EL (cell line): ENCODE results near the gene PARG.
"Not testable (repeated sequence)": the region's sequence is repeated elsewhere in the genome, so short reads cannot be mapped to it uniquely, and the experiment has no call there.

Source experiments
- DNase-seq: peaks from one replicate; pipeline ENCODE4 v3.0.0-alpha.2; 2016

Gene PARG

DNA sequence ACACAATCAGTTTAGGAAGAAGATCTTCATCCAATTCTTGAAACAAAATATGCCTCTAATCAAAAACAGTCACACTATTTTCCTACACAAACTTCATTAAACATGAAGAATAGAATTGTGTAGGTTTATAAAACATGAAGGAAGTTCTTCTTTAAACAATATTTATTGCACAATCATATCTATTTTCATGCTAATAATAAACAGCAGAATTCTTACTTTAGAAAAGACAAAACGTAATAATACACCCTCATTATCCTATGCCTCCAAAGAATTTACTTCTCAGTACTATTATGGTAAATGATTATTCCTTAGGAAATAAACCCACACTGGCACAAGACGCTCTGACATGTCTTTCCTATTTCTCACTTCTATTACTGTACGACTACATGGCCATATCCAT, 41.4 kb downstream of the PARG start:
- not testable (repeated sequence) for DNase-seq

DNA sequence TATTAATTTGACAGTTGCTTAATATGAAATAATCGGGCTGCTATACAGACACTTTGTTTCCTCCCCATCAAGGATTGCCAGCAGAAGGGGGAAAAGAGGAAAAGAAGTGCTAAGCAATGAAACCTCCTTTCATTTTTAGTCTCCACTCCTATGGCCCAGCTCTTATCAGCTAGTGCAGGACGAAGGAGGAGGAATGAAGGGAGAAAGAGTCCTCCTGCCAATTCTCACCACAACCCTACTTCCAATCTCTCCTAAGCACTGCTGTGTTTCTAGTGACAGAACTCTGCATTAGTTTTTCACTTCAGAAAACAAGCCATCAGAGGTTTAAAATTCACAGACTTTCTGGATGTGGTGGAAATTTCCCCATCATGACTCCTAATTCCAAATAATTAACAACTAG, 41.8 kb downstream of the PARG start:
- DNase-seq: not testable (repeated sequence)

DNA sequence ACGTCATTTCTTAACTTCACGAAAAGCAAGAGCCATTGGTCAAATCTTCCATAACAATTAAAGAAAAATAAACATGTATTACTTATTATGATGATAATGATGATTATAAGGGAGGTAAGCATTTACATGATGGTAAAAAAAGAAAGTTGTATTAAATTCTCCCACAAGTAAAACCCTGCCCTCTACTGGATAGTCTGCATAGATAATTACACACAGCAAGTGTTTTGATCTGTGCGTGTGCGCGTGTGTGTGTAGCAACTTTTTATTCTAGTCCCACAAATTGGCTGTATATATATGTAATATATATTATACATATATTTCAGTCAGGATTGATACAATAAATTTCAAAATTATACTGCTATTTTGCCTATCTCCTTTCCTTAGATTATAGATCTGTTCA, 51.8 kb downstream of the PARG start:
- not testable (repeated sequence) for DNase-seq

DNA sequence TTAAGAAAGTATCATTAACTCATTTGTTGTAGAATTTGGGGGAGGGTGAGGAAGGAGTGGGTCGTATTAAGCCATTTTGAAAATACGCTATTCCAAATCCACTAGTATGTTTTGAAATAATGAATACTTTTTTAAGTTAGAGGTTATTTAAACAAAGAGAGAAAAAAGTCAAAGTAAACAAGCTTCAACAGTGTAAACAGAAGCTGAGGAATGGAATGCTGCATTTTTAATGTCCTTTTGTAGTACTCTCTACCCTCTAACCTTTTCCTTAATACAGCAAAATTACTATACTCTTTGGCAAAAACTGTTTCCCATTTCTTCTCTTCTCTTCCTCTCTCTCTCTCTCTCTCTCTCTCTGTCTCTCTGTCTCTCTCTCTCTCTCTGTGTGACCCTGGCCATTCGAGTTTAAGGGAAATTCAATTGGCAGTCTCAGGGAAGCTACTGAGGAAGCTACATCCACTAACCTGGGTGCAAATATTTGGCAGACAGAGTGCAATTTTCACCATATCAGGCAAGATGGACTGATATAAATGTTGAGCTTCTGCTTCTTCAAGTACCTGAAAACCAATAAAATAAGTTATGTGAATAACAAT, 57.0 kb downstream of the PARG start:
- DNase-seq: not testable (repeated sequence)

DNA sequence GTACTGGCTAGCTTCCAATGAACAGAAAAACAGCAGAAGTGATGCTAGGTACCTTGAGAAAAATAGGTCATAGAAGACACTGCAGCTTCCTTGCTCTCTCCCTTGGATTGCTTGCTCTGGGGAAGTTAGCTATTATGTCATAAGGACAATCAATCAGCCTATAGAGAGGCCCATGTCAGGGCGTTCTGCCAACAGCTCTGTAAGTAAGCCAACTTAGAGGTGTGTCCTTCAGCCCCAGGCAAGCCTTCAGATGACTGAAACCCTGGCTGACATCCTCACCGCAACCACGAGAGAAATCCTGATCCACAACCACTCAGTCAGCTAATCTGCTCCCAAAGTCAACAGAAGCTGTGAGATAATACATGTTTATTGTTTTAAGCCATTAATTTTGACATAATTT, 58.0 kb downstream of the PARG start:
- not testable (repeated sequence) for DNase-seq

DNA sequence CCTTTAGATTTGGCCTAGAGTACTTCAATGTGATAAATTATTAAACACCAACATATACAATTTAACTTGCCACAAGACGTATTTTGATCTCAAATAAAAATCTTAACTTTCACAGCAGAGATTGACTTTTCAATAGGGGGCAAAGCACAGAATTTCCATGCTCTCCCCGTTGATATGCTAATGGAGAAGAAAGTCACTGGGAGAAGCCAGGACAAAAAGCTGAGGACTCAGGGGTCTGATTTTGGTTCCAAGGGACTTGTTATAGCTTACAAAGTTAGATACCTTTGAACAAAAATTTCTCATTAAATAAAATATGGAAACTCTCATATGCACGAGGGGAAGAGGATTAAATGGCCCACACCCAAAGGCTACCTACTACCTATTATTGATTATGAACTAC, 59.5 kb downstream of the PARG start:
- DNase-seq: not testable (repeated sequence)

DNA sequence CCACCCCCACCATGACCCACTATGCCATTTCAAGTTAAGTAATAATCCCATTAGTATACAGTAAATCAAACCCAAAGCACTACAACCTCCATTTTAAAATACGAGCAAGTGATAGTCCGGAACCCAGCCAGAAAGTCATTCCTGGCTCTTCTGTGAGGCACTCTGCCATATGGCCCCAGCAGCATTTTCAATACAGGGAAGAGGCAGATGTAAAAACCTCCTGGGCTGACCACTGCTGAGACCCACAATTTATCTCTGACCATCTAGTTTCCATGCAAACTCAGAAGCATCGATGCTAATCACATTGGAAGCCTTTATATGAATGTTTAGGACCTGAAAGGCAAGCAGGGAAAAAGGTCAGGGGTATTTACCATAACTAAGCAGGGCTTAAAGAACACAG, 69.1 kb downstream of the PARG start:
- not testable (repeated sequence) for DNase-seq

DNA sequence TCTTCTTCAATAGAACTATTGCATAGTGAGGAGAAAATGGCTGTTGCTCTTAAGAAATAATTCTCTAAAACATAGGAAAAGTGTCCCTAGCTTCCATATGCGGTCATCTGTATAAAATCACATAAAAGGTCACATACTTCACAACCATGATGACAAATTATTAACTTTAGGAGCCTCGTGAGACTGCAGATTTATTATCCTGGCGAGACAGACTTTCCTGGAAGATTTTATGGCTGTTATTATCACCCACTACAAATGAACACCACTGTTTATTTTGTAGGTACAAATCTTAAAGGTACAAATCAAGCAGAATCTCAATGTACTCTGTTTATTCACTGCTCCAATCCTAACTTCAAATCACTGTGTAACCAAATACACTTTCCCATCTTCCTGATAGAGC, 70.4 kb downstream of the PARG start:
- not testable (repeated sequence) for DNase-seq

DNA sequence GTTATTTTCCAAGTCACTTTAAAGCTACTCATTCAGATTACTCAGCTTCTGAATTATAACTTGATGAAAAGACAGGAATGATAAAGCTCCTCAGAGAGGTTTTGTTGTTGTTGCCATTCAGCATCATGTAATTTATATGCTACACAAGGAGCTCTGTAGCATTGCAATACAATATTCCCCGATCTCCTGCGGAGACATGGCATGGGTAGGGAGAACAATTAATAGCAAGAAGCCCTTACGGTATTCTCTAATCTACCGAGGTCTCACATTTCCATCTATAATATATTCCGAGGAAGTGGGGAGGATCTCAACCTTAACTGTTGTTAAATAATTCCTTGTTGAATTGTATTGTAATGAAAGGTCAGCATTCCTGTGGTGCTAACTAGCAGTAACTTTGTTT, 81.9 kb downstream of the PARG start:
- not testable (repeated sequence) for DNase-seq

DNA sequence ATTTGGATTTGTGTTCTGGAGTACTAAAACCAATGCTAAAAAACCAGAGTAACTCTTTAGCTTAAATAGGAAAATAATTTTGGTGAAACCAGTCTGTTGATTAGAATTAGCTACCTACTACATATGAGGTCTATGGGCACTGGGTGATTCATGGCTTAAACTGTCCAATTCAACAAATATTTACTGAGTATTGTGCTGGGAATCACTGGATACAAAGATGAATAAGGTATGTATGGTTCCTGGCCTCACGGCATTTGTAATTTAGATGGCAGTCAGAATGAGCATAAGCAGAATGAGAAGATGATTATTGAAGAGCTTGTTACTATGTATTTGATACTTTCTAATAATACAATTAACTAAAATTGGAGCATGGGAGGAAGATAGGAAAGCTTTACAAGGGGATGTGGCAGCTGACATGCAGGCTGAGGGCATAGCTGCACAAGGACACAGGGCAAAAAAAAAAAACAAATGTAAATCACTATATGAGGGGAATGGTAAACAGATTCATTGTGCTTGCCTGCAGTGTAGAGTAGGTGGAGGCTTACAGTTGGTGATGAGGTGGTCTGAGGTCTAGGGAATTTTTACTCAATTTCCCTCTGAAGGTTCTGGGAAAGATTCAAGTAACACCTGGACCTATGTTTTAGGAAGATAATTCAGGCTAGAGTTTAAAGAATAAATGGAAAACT, 83.0 kb downstream of the PARG start:
- DNase-seq: not testable (repeated sequence)

DNA sequence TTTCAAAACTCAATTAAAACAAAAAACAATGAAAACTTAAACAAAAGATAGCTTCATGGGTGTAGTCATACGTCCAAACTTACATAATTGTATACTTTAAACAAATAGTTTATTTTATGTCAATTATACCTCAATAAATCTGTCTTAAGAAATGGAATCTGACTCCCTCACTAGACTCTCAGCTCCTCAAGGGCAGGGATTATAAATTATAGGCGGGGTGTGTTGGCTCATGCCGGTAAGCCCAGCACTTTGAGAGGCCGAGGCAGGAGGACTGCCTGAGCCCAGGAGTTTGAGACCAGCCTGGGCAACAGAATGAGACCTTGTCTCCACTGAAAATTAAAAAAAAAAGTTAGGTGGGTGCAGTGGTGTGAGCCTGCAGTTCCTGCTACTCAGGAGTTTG, 92.3 kb downstream of the PARG start:
- DNase-seq: not testable (repeated sequence)

DNA sequence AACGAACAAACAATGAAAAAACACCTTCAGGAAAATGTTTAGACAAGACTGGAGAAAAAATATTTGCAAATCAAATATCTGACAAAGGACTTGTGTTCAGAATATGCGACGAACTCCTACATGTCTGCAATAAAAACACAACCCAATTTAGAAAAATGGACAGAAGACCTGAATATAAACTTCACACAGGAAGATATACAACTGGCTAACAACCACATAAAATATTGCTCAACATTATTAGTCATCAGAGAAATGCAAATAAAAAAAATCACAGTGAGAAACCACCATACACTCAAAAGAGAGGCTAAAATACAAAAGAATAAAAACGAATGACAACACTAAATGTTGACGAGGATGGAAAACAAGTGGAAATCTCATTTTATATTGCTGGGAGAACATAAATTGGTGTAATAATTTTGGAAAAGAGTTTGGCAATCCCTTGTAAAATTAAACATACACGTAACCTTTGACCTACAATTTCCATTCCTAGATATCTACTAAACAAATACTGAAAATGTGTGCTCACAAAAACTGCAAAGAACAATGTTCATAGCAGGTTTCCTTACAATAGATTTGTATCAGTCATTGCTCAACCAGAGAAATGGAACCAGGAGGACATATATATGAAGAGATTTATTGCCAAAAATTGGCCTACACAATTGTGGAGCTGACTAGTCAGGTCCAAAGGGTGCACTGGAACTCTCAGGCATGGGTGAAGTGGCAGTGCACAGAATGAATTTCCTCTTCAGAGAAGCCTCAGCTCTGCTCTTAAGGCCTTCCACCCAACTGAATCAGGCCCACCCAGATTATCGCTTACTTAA, 96.8 kb downstream of the PARG start:
- peak; percentile 58 for DNase-seq

DNA sequence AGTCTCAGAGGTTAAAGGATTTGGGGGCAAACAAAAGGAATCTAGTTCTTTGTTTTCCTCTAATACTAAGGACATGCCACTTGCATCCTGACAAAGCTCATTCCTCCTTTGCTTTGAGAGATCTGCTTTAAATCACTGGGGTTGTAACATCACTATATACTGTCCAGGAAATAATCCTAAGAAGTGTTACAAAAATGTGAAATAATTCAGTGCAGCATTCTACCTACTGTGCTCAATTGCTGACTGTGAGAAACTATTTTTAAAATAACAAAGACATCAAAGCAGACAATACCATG, 99.5 kb downstream of the PARG start:
- not testable (repeated sequence) for DNase-seq

DNA sequence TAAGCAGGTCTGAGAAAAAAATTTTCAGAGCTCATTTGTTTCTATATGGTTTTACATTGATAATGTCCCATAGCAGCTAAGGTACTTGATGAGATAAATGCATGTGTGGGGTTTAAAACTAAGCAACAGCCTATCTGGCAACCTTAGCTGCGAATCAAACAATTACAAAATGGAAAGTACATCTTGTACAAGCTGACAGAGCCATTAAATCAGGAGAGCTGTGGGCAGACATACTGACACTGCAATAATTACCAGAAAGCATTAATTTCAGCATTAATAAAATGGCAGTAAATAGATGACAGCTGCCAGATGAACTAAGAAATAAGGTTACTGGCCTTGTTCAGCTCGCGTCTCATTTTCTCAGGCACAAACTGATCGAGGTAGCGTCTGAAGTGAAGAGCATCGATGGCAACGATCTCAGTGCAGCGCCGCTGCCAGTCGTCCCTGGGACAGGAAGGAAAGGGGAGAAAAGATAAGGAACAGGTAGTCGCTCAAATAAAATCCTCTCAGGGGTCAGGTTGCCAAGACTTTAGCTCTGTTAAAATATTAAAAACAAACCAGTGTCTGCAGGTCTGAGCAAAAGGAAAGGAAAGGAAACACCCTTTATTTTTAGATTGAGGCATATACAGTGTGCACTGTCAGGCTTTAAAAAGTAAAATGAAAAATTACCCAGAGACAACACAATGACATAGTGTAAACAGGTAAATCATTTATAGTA, 100.1 kb downstream of the PARG start:
- DNase-seq: no peak

DNA sequence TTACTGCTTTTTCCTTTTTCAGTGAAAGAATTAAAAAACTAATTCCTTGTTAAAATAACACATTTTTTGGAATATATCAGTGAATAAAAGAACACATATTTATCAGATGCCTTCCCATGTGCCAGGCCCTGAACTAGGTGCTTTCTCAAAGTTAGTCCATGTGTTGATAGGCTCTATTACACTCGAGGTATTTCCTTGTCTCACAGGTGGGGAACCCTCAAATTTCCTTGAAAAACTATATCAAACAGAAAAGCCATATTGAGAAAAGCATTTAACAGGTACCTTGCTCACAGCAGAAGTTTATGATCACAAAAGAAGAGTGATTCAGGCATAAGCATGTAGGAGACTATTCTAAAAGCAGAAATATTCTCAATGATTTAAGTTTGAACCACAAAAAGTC, 104.1 kb downstream of the PARG start:
- DNase-seq: no peak

DNA sequence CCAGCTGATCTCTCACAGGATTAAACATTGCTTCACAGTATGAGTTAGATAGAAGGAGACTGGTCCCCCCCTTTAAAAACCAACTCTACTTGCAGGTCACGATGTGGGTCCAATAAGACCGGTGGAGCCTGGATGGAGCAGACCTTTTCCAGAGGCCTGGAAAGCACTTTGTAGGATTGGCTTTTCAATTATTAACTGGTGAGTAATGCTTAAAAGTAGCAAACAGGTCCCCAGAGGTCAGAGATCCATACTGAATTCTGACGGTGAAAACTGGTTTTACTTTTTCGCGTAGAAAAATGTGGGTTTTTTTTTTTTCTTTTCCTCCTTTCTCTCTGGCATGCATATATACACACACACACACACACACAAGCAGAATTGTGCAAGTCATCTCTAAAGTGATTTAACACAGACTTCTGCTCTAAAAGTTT, 104.8 kb downstream of the PARG start:
- no peak for DNase-seq

DNA sequence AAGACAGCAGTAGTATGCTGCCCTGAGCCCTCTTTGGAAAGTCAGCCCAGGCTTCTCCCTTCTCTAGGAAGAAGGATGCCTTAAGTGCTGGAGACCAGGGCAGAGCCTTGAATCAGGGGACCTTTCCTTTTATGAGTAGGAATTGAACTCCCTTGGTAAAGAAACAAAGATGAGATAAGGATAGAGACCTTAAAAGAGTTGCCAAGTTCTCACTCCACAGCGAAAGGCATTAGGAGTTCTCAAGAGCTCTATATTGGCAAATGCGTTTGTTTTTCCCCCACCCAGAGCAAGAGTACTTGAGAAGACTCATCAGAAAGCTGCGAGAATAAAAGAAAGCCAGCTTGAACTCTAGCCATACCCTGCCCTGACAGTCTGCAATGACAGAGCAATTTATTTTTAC, 106.9 kb downstream of the PARG start:
- DNase-seq: no peak

DNA sequence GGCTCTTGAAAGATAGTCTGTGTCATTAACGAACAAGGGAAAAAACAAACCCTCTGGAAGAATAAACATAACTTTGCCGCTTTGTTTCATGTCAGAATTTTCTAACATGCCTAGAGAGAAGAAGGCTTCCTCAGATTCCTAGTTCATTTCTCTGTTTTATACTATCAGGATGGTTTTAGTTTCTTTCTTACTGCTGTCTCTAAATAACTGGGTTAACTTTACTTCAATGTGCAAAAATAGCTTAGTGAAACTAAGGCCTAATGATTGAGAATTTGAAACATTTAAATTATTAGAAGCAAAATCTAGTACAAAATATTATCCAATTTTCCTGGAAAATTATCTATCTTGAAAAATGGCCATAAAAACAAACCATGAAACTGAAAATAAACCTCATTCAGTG, 107.6 kb downstream of the PARG start:
- no peak for DNase-seq

DNA sequence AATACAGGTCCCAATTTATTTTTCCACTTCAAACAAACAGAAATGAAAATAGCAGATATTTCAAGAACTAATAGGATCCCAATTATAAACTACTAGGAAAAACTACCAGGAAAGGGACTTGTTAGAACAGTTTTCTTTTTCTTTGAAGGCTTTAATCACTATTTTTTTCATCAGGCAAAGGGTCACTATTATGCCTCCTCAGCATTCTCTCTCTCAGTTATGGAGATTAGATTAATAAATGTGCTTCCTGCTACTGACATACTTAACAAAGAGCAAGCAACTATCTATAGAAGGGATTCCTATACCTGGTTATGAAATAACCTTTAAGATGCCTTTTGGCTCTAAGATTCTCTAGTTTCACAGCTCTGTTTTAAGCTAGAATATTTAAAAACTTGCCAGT, 108.7 kb downstream of the PARG start:
- no peak for DNase-seq

DNA sequence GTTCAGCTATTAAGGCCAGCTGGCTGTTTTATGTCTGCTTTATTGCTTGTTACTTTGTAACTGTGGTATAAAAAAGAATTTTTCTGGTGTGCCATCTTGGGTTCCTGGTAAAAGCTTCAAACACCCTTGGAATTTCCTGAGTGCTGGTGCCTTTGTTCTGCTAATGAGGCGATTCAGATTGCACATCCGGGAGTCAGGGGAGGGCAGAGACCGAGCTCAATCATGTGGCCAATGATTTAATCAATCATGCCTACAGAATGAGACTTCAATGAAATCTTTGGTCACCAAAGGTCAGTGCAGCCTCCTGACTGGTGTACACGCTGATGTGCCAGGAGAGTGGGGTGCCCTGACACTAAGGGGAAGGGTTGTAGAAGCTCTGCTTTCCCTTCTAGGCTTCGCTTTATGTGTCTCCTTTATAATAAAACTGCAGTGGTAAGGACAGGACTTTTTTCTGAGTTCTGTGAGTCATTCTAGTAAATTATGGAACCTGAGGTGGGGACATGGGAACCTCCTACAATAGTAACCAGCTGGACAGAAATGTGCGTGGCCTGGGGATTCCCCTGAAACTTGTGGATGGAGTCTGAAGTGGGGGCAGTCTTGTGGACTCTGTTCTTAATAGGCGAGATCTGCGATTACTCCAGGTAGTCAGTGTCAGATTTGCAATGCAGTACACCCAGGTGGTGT, 110.3 kb downstream of the PARG start:
- DNase-seq: peak; percentile 53

DNA sequence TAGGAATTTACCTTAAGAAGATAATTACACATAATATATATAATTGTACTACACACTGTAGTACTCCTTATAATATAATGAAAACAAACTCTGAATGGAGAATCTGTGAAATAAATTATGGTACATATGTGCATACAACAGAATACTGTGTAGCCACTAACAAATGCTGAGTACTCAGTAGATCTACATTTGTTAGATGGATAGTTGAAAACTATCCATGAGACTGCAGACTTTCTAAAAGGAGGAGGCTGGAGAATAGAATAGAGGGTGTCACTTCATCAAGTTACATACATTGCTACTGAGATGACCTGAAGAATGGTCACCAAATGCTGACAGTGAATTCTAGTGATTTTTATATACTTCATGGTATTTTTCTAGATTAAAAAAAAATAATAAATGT, 111.0 kb downstream of the PARG start:
- DNase-seq: no peak

DNA sequence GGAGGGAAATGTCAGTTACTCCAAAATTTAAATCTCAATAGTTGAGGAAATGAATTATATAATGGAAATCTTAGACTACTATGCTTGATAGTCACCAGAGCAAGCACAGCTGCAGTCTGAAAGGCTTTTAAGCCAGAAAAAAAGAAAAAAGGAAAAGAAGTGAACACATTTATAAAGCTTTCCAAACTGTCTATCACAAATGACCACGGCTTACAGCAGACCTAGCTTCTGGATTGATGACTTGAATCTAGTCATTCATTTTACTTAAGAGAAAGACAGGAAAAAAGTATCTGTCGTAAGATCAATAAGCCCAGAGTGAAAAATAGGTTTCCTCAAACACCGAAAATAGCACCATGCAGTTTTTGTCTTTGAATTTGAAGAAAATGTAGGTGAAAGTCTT, 111.8 kb downstream of the PARG start:
- DNase-seq: no peak

DNA sequence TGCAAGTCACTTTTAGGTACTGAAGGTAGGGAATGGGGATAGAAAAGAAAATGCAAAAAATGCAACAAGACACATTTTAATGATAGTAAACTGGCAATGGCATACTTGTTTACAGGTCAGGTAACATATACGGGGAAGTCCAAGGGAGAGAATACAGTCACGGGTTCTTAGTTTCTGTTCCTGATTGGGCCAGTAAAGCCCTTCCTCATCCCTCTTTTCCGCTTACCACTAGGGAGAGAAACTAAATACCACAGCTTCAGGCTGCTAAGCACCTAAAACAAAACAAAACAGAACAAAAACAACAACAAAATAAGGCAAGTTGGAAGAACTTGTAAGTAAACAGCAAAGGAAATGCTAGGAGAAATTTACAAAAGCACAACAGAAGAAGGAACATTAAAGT, 114.5 kb downstream of the PARG start:
- DNase-seq: no peak
